ENCODE data around the gene TPD52L2. TPM values are rescaled to one million over a fixed set of nuclear protein-coding genes. Genes with fewer than 3 reads are reported as not detected.
"Not testable (repeated sequence)": the region's sequence is repeated elsewhere in the genome, so short reads cannot be mapped to it uniquely, and the experiment has no call there.

The TPD52L2 gene
- total RNA-seq, 2 experiments from 2014 or later = 43.1 to 44.6 TPM

DNA sequence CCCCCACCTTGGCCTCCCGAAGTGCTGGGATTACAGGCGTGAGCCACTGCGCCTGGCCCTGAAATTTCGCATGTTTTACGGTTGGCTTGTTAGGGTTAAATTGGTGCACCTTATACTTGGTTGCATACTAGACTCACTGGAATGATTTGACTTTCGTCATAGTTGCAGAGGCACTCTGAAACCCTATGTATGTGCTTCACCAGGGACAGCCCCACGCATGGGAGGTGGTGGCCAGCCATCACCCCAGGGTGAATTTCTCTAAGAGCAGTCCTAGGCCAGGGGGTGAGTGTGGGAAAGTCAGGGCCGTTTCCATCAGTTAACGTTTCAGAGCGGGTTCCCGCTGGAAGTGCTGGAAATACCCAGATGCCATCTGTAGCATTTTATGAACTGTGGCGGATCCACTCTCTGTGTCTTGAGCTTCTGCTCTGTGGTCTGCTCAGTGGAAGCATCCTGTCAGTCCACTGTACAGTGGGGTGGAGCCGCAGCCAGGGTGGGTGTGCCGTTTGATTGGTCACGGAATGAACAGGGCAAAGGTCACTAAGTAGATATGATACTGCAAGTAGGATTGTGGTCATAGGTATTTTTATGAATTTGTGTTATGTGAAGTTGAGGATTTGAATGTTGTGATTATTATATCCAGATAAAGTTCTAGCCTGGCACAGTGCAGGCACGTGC, 43.1 kb downstream of the TPD52L2 start:
- intact Hi-C loops (cut with micrococcal nuclease) = no loop called here
- Mint-ChIP-seq H3K27me3 (no peaks in the 10 kb centered on the region), H3K36me3 (ENCODE audit: low read depth) (peaks cover 13% of the 10 kb centered on the region), H3K4me1 (ENCODE audit: low read depth) (peaks cover 39% of the 10 kb centered on the region), H3K9me3 (no peaks in the 10 kb centered on the region), H3K4me3 (no peak overlapping the region), H3K27ac (no peak overlapping the region)
- TF ChIP-seq, protein P1, sequence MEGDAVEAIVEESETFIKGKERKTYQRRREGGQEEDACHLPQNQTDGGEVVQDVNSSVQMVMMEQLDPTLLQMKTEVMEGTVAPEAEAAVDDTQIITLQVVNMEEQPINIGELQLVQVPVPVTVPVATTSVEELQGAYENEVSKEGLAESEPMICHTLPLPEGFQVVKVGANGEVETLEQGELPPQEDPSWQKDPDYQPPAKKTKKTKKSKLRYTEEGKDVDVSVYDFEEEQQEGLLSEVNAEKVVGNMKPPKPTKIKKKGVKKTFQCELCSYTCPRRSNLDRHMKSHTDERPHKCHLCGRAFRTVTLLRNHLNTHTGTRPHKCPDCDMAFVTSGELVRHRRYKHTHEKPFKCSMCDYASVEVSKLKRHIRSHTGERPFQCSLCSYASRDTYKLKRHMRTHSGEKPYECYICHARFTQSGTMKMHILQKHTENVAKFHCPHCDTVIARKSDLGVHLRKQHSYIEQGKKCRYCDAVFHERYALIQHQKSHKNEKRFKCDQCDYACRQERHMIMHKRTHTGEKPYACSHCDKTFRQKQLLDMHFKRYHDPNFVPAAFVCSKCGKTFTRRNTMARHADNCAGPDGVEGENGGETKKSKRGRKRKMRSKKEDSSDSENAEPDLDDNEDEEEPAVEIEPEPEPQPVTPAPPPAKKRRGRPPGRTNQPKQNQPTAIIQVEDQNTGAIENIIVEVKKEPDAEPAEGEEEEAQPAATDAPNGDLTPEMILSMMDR (IDR thresholded peaks at IDR 0.05) = no peak
- DNase-seq (no peak), ATAC-seq (no peak)
- POLR2A ChIA-PET = no interaction called here
- CTCF ChIA-PET = interaction anchor here (3.0 kb wide), 1 partner anchor 66 kb away, joined by 14 read pairs; no protein-coding TSS in a partner anchor

DNA sequence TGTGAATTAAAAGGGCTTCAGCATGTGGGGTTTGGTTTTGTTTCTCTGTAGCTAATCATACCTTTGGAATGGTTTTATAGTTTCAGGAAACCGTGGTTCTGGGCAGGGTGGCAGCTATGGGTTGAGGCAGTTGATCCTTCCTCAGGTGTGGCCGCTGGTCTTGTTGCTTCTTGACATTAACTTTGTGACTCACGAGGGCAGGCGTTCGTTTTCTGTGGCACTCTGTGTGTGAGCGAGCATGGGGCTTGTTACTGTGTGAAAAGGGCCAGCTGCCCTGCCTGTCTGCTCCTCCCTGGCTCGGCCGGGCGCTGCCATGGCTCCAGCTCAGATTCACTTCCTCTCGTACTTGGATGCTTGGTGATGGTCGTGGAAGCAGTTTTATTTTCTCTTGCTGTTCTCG, 46.1 kb downstream of the TPD52L2 start:
- H3K4me1 Mint-ChIP-seq (ENCODE audit: low read depth) = peaks cover 38% of the 10 kb centered on the region
- ATAC-seq (peak; percentile 27), DNase-seq (no peak)
- peaks cover 20% of the 10 kb centered on the region for H3K36me3 Mint-ChIP-seq (ENCODE audit: low read depth)
- H3K27me3 Mint-ChIP-seq = no peaks in the 10 kb centered on the region
- H3K4me3 Mint-ChIP-seq = no peak overlapping the region
- no peaks in the 10 kb centered on the region for H3K9me3 Mint-ChIP-seq
- peak overlapping the region; percentile 3 for H3K27ac Mint-ChIP-seq
- ChIA-PET CTCF (interaction anchor here (1.7 to 2.5 kb wide), 2 partner anchors 62 to 128 kb away, joined by 6 to 14 read pairs; no protein-coding TSS in a partner anchor), POLR2A (interaction anchor here (0.7 to 0.8 kb wide), 2 partner anchors 10 to 40 kb away, joined by 3 to 4 read pairs; no protein-coding TSS in a partner anchor)
- intact Hi-C loops (cut with micrococcal nuclease) = no loop called here
- TF ChIP-seq, protein P1 (IDR thresholded peaks at IDR 0.05) = no peak

GRCh38 chr20:63913768-63914167, 48.7 kb downstream of the TPD52L2 start:
- ChIA-PET POLR2A (no interaction called here), CTCF (no interaction called here)
- Mint-ChIP-seq H3K27ac (no peak overlapping the region), H3K4me1 (ENCODE audit: low read depth) (peaks cover 25% of the 10 kb centered on the region), H3K36me3 (ENCODE audit: low read depth) (peaks cover 22% of the 10 kb centered on the region), H3K27me3 (no peaks in the 10 kb centered on the region), H3K4me3 (no peak overlapping the region), H3K9me3 (no peaks in the 10 kb centered on the region)
- intact Hi-C loops (cut with micrococcal nuclease) = no loop called here
- TF ChIP-seq, protein P1 (IDR thresholded peaks at IDR 0.05) = no peak
- ATAC-seq (no peak), DNase-seq (no peak)

- POLR2A ChIA-PET = interaction anchor here (0.8 kb wide), 1 partner anchor 10 kb away, joined by 3 read pairs; no protein-coding TSS in a partner anchor
- CTCF ChIA-PET = no interaction called here
- Mint-ChIP-seq H3K27ac (no peak overlapping the region), H3K4me3 (no peak overlapping the region), H3K36me3 (ENCODE audit: low read depth) (peaks cover 17% of the 10 kb centered on the region), H3K27me3 (no peaks in the 10 kb centered on the region), H3K4me1 (ENCODE audit: low read depth) (peaks cover 15% of the 10 kb centered on the region), H3K9me3 (no peaks in the 10 kb centered on the region)
- DNase-seq (no peak), ATAC-seq (no peak)
- intact Hi-C loops (cut with micrococcal nuclease) = no loop called here
- TF ChIP-seq, protein P1 (IDR thresholded peaks at IDR 0.05) = no peak
These were observed 50.4 kb downstream of the TPD52L2 start for GRCh38 chr20:63915471-63915870.

- intact Hi-C loops (cut with micrococcal nuclease); H3K27ac Mint-ChIP-seq; POLR2A ChIA-PET; H3K9me3 Mint-ChIP-seq; CTCF ChIA-PET; H3K4me3 Mint-ChIP-seq; H3K4me1 Mint-ChIP-seq (ENCODE audit: low read depth); DNase-seq; H3K27me3 Mint-ChIP-seq; ATAC-seq: not testable (repeated sequence)
- H3K36me3 Mint-ChIP-seq (ENCODE audit: low read depth) = peaks cover 17% of the 10 kb centered on the region
These were observed 51.4 kb downstream of the TPD52L2 start for GRCh38 chr20:63916371-63916939.
